OCI-LY7 (cell line): ENCODE data around the gene ARID5B. TPM values are rescaled to one million over a fixed set of nuclear protein-coding genes. Genes with fewer than 3 reads are reported as not detected.

Experiments
- BruUV-seq: library from RNA; stranded (reverse); fragments of 400-500 nt; replicated peaks from 2 replicates; lab custom pipeline; 2021; lab: Mats Ljungman, UMichigan
- CTCF ChIA-PET: fragments of 300-600 bp; sonication (Branson Sonifier 250); formaldehyde crosslinking; loops from one replicate; lab custom pipeline; 2022; ENCODE audit warnings: antibody characterized with exemption; ENCODE audit not compliant: unreplicated experiment; lab: Charles Lee
- POLR2A ChIA-PET: fragments of 300-600 bp; sonication (Branson Sonifier 250); formaldehyde crosslinking; loops from one replicate; lab custom pipeline; 2022; ENCODE audit warnings: antibody characterized with exemption; lab: Charles Lee
- DNase-seq: peaks from one replicate; pipeline ENCODE4 v3.0.0-alpha.2; 2015; ENCODE audit warnings: low spot score
- H2AFZ ChIP-seq: fragments of 200-600 bp; sonication (generic), shearing (Covaris generic); 2 replicates; pipeline ENCODE4 v1.6.1; 2014; ENCODE audit warnings: mild to moderate bottlenecking, antibody characterized with exemption, low read length, moderate library complexity
- H3K27ac ChIP-seq: fragments of 200-600 bp; sonication (generic); 2 replicates; pipeline ENCODE4 v1.5.1; 2014; ENCODE audit warnings: mixed run types, low read depth, mild to moderate bottlenecking, moderate library complexity, low read length, inconsistent platforms; ENCODE audit not compliant: poor library complexity, severe bottlenecking
- H3K36me3 ChIP-seq: fragments of 200-600 bp; sonication (generic); 2 replicates; pipeline ENCODE4 v1.6.1; 2014; ENCODE audit warnings: mild to moderate bottlenecking, antibody characterized with exemption, low read length, moderate library complexity, mixed read lengths; ENCODE audit not compliant: insufficient read depth
- H3K4me1 ChIP-seq: fragments of 200-600 bp; sonication (generic); 2 replicates; pipeline ENCODE4 v1.5.1; 2014; ENCODE audit warnings: mild to moderate bottlenecking, low read length; ENCODE audit not compliant: insufficient read depth, poor library complexity, severe bottlenecking
- H3K4me2 ChIP-seq: fragments of 200-600 bp; sonication (generic); 2 replicates; pipeline ENCODE4 v1.6.1; 2014; ENCODE audit warnings: mild to moderate bottlenecking, low read length
- H3K4me3 ChIP-seq: fragments of 200-600 bp; sonication (generic); 2 replicates; pipeline ENCODE4 v1.5.1; 2014; ENCODE audit warnings: mild to moderate bottlenecking, low read depth, low read length; ENCODE audit not compliant: poor library complexity, severe bottlenecking
- H3K79me2 ChIP-seq: fragments of 200-600 bp; sonication (generic); 2 replicates; pipeline ENCODE4 v1.6.1; 2016; ENCODE audit warnings: low read depth, mild to moderate bottlenecking, low read length, moderate library complexity, mixed read lengths; ENCODE audit not compliant: insufficient read depth
- H3K9me2 ChIP-seq: fragments of 200-600 bp; sonication (generic); 2 replicates; pipeline ENCODE4 v1.6.1; 2016; ENCODE audit warnings: mild to moderate bottlenecking, low read length, mixed read lengths; ENCODE audit not compliant: insufficient read depth
- H3K9me3 ChIP-seq: fragments of 200-600 bp; sonication (generic); 2 replicates; pipeline ENCODE4 v1.6.1; 2014; ENCODE audit warnings: mild to moderate bottlenecking, mixed run types, low read length, mixed read lengths
- H4K20me1 ChIP-seq: fragments of 200-600 bp; sonication (generic); 2 replicates; pipeline ENCODE4 v1.6.1; 2014; ENCODE audit warnings: mild to moderate bottlenecking, antibody characterized with exemption, low read length, moderate library complexity, mixed read lengths; ENCODE audit not compliant: insufficient read depth
- CTCF ChIP-seq: fragments of 200-600 bp; sonication (generic); conservative IDR thresholded peaks from 2 replicates; pipeline ENCODE4 v1.5.1; 2014; ENCODE audit warnings: mild to moderate bottlenecking, antibody characterized with exemption, low read length, moderate library complexity, mixed read lengths
- EZH2phosphoT487 ChIP-seq: fragments of 200-600 bp; sonication (generic); IDR thresholded peaks from 2 replicates; pipeline ENCODE4 v1.6.1; 2018; ENCODE audit warnings: low read depth, borderline replicate concordance, mild to moderate bottlenecking, mixed run types, antibody characterized with exemption, low read length, moderate library complexity, mixed read lengths
- intact Hi-C: fragments of 100-400 bp; cut with micrococcal nuclease; formaldehyde crosslinking; loops from one replicate; pipeline ENCODE4 v1.10.0; 2022; ENCODE audit not compliant: unreplicated experiment
- total RNA-seq, 2 experiments: library from RNA; depleted of rRNA in 1 of 2; stranded (reverse); fragments of >200 nt in 1 of 2; shearing (Covaris generic) in 1 of 2; gene quantifications; 2 replicates each; pipeline ENCODE4 v1.2.3, GENCODE V29; 2014 to 2022

The ARID5B gene
- total RNA-seq, 2 experiments from 2014 or later: 38.0 to 56.7 TPM

DNA sequence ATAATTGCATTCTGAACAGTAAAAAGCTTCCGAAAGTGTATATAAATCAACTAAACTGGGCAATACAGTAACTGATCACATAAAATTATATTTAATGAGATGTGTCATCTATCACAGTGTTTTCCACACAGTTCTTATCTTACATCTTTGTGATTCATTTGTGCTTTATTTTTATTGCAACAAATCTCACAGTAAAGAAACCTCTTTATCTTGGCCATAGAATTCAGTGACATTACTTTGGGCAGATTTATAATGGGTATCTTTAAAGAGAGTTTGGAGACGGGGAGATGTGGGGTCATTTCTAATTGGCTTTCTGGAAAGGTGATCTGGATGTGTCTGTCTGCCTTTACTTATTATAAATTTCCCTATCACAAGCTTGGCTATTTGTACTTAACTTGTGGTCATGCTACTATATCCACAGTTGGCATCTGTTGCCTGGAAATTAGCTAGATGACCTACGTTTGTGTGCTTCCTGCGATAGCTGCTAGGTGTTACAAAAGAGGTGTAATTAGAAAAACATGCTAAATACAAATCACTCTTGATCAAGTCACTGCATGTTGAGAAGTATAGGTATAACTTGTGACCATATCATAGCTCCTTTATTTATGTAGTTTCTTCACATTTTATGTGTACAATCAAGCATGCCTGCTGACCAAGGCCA lies 123.8 kb downstream of the ARID5B start:
- H3K4me3 ChIP-seq: no peak overlapping the region
- H3K4me1 ChIP-seq: peaks cover 38% of the 10 kb centered on the region
- no peak overlapping the region for H2AFZ ChIP-seq
- ChIA-PET POLR2A (interaction anchor here (0.5 to 9.4 kb wide), 11 partner anchors 8 to 1842 kb away, joined by 3 to 139 read pairs (median 4); no protein-coding TSS in a partner anchor), CTCF (no interaction called here)
- intact Hi-C loops: no loop called here
- H3K79me2 ChIP-seq: peaks cover 14% of the 10 kb centered on the region
- no TSS peak for BruUV-seq
- H3K27ac ChIP-seq: no peak overlapping the region
- no peaks in the 10 kb centered on the region for H3K9me2 ChIP-seq
- H3K36me3 ChIP-seq: peaks cover 41% of the 10 kb centered on the region
- no peaks in the 10 kb centered on the region for H4K20me1 ChIP-seq
- no peak for TF ChIP-seq CTCF
- TF ChIP-seq EZH2phosphoT487: no peak
- no peak for DNase-seq
- H3K4me2 ChIP-seq: no peak overlapping the region
- no peaks in the 10 kb centered on the region; the same call in 1 of the 2 replicates for H3K9me3 ChIP-seq

DNA sequence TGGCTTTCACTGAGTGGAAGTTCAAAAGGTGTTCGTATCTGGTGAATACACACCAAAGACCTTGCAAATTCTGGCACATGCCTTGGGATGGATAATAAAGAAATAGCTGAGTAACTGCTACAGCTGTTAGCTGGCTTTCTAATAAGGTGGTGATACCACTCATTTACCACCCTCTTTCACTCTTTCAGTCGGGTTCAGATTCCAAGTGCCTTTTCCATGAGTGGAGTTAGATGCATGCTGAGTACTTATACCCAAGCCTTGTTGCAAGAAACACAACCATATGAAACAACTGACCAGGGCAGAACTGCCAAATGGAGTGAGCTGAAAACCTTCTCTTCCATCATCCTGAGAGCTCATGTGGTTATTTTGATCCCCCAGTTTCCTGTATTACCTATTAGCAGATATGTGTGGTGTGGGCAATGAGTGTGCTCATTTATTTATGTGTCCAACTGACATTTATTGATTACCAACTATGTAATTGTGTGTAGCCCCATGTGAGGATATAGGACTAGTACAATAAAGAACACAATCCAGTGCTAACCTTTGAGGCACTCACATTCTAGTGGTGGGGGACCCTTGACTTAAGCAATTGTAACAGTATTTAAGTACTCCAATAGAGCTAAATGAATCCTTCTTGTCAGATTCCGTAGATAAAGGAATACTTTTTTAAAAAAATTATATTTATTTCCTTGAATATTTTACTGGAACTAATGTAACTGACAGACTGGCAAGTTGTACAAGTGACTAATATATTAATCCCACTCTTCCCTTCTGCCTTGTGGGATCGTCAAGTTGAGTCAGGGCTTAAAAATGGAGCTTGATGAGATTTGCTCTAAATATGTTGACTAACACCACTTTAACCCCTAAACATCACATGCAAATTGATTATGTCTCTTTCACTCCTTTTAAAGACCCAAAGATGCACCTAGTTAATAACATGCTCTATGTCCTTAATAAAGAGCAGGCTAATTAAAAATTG lies 124.7 kb downstream of the ARID5B start:
- no peaks in the 10 kb centered on the region for H4K20me1 ChIP-seq
- ChIA-PET POLR2A (interaction anchor here (0.6 to 9.4 kb wide), 14 partner anchors 13 to 1841 kb away, joined by 3 to 139 read pairs (median 3); partner anchors contain the start of gene ARID5B), CTCF (no interaction called here)
- DNase-seq: no peak
- no peak overlapping the region for H3K27ac ChIP-seq
- no peak overlapping the region for H2AFZ ChIP-seq
- no peak overlapping the region for H3K4me2 ChIP-seq
- H3K9me2 ChIP-seq: no peaks in the 10 kb centered on the region
- BruUV-seq: no TSS peak
- TF ChIP-seq EZH2phosphoT487 (no peak), CTCF (no peak)
- peaks cover 49% of the 10 kb centered on the region for H3K36me3 ChIP-seq
- H3K9me3 ChIP-seq: no peaks in the 10 kb centered on the region; the same call in 1 of the 2 replicates
- intact Hi-C loops: no loop called here
- peaks cover 32% of the 10 kb centered on the region for H3K4me1 ChIP-seq
- H3K79me2 ChIP-seq: peaks cover 6% of the 10 kb centered on the region; the same call in 1 of the 2 replicates
- no peak overlapping the region for H3K4me3 ChIP-seq
